GM23248 (cell line): Measurements from ENCODE around the gene MRPL48.

ENCODE experiments used
- EZH2 ChIP-seq: fragments of 200-600 bp; sonication (generic); IDR thresholded peaks from 2 replicates; pipeline ENCODE4 v1.6.1; 2018; ENCODE audit warnings: antibody characterized with exemption, mild to moderate bottlenecking; ENCODE audit not compliant: insufficient read depth, poor library complexity, severe bottlenecking
- EZH2phosphoT487 ChIP-seq: fragments of 200-600 bp; sonication (generic); IDR thresholded peaks from 2 replicates; pipeline ENCODE4 v1.6.1; 2018; ENCODE audit warnings: antibody characterized with exemption, moderate library complexity, mild to moderate bottlenecking, low read depth; ENCODE audit not compliant: insufficient read depth

- TF ChIP-seq EZH2phosphoT487 (no peak), EZH2 (no peak)
Observed at GRCh38 chr11:73779084-73779902, 8.4 kb upstream of the MRPL48 start.
